HG03060 (cell line): Measurements from ENCODE around the gene CCDC12.

Experiments
- ATAC-seq: cut with Tn5 transposase; IDR thresholded peaks from one replicate; pipeline ENCODE4 v1.9.1; 2021; ENCODE audit warnings: low read depth, moderate number of reproducible peaks; ENCODE audit not compliant: unreplicated experiment

The CCDC12 gene

GRCh38 chr3:47008234-47008796 is 31.8 kb upstream of the CCDC12 start:
- ATAC-seq, result no peak

DNA sequence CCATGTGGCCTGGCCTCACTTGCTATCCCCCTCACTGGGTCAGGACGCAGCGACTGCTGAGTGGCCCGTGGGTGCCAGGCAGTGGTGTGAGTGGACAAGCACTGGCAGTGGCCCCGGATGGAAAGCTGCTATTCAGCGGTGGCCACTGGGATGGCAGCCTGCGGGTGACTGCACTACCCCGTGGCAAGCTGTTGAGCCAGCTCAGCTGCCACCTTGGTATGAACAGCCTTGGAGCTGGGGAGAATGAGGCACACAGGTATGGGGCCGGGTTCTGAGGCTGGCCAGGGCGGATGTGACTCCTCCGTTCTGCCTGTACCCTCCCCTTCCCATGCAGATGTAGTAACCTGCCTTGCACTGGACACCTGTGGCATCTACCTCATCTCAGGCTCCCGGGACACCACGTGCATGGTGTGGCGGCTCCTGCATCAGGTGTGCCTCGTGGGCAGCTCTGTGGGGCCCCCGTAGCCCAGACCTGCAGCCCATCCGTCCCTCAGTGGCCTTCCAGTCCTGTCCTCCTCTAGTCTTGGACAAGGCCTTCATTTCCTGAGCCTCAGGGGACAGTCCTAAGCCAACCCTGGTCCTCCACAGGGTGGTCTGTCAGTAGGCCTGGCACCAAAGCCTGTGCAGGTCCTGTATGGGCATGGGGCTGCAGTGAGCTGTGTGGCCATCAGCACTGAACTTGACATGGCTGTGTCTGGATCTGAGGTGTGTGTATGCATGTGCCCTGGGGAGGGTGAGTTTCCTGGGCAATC is 31.1 kb upstream of the CCDC12 start:
- no peak for ATAC-seq

DNA sequence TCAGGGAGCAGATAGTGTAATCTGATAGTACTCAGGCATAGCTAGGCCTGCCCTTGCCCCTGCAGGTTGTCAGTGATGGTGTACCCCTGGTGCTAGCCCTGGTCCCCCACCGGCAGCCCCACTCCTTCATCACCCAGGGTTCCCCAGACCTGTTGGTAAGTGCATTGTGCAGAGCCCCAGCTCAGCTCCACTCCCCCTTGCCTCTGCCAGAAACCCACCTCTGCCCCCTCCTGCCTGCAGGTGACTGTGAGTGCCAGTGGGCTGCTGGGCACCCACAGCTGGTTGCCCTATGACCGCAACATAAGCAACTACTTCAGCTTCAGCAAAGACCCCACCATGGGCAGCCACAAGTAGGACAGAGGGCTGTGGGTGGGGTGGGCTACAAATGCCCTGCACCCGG is 30.5 kb upstream of the CCDC12 start:
- no peak for ATAC-seq

GRCh38 chr3:47006145-47006651 is 29.7 kb upstream of the CCDC12 start:
- ATAC-seq, result no peak

GRCh38 chr3:47005212-47006144 is 28.9 kb upstream of the CCDC12 start:
- ATAC-seq, result no peak

GRCh38 chr3:47004369-47005211 is 28.0 kb upstream of the CCDC12 start:
- ATAC-seq, result no peak

GRCh38 chr3:47003461-47004368 is 27.2 kb upstream of the CCDC12 start:
- no peak for ATAC-seq

DNA sequence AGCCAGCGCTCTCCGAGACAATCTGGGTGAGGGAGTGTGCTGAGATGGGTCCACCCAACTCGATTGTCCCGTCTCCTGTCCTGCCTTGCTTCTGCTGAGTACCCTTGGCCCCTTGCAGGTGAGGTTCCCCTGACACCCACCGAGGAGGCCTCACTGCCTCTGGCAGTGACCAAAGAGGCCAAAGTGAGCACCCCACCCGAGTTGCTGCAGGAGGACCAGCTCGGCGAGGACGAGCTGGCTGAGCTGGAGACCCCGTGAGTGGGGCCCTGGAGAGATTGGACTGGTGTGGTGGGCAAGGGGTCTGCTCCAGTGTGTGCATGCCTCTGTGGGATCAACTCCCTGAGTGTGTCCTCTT is 26.5 kb upstream of the CCDC12 start:
- ATAC-seq, result no peak

DNA sequence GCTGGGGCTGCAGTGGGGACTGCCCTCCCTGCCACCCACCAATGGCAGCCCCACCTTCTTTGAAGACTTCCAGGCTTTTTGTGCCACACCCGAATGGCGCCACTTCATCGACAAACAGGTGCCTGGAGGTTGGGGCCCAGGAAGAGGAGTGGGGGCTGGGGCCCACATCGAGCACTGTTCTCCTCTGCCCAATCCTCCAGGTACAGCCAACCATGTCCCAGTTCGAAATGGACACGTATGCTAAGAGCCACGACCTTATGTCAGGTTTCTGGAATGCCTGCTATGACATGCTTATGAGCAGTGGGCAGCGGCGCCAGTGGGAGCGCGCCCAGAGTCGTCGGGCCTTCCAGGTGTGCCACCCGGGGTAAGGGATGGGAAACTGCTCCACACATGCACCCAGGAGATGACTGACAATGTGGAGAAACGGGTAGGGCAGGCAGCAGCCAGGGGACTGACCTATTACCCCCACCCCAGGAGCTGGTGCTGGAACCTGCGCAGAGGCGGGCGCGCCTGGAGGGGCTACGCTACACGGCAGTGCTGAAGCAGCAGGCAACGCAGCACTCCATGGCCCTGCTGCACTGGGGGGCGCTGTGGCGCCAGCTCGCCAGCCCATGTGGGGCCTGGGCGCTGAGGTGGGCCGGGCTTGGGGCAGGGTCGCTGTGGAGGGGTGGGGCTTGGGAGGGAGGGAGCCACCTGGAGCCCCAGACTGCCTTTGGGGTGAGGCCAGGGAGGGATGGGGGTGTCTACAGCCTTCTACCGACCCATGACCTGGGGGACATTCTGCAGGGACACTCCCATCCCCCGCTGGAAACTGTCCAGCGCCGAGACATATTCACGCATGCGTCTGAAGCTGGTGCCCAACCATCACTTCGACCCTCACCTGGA is 25.9 kb upstream of the CCDC12 start:
- no peak for ATAC-seq

DNA sequence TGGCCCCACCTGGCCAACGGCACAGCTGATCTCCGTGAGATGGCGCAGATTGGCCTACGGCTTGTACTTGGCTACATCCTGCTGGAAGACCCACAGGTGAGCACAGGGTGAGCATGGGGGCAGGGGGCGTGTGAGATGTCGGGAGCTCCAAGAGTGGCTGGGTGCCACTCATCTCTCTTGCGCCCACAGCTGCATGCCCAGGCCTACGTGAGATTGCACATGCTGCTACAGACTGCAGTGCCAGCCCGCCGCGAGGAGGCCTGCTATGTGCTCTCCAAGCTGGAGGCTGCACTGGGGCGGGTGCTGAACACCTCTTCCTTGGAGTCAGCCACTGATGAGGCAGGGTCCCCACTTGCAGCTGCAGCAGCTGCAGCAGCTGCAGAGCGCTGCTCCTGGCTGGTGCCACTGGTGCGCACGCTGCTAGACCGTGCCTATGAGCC is 25.2 kb upstream of the CCDC12 start:
- ATAC-seq, result no peak

- no peak for ATAC-seq
Observed at GRCh38 chr3:47000922-47001730, 24.6 kb upstream of the CCDC12 start.

DNA sequence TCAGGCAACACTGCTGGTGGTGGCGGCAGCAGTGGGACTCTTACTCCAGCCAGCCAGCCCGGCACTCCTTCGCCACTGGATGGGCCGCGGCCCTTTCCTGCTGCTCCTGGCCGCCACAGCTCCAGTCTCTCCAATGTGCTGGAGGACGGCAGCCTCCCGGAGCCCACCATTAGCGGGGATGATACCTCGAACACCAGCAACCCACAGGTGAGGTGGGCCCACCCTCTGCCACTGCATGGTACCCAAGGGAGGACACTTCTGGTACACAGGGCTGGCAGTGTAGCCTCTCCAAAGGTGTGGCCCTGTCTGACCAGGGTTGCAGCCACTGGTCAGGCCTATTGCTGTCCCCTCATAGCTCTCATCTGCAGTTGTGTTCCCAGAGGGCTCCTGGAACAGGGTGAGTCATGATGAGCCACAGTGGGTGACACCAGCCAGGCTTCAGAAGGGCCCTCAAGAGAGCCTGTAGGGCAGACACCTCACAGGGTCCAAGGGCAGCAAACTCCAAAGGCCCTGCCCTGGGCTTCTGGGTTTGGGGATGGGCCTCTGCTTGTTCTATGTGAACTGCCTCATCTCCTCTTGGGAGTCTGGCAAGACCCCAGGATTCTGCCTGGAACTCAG is 23.8 kb upstream of the CCDC12 start:
- no peak for ATAC-seq

GRCh38 chr3:46999516-47000197 is 23.1 kb upstream of the CCDC12 start:
- ATAC-seq, result no peak

DNA sequence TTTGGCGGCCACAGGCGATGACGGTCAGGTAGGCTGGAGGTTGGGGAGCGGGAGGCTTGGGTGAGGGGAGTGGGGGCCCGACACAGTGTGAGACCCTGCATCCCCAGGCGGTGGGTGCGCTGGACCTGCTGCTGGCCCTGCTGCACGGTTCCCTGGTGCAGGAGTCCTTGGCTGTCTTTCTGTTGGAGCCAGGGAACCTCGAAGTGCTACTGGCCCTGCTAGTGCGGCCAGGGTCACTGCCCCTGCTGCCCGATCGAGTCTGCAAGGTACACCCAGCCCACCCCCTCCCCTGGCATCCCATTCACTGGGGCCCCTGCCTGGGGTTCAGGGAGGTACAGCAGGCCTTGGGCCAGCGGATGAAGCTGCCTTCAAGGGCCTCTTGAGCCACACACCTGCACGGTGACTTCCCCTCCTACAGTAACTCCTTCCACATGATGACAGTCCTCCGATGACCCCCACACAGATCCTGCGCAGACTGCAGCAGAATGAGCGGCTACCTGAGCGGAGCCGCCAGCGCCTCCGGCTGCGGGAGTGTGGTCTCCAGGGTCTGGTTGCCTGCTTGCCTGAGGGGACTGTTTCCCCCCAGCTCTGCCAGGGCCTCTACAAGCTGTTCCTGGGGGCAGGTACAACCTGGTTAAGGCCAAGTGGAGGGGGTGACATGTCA is 22.4 kb upstream of the CCDC12 start:
- ATAC-seq, result no peak

DNA sequence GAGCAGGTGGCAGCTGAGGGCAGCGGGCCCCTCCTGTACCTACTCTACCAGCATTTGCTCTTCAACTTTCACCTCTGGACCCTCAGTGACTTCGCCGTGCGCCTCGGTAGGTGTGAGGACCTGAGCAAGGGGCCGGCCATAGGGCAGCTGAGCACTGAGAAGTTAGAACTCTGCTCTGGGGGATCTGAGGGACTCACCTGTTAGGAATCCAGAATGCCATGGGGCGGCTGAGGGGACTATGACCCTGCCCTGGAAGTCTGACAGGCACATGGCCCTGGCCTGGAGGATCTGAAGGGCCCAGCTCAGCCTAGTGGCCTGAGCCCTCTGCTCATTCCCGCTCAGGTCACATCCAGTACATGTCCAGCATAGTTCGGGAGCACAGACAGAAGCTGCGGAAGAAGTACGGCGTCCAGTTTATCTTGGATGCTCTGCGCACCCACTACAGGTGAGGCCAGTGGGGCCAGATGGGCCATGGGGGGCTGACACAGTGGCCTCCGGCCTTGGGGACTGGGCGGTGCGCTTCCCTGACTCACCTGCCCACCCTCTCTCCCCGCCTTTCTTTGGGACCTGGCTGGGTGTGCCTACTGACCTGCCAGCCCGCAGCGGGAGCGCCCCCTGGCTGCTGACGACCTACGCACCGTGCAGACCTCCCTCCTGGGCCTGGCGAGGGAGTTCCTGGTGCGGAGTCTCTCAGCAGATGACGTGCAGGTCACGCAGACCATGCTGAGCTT is 21.7 kb upstream of the CCDC12 start:
- no peak for ATAC-seq
